Stimulated activated CD4-positive, alpha-beta T cell treated with anti-CD3 and anti-CD28 coated beads, Interleukin-12 subunit alpha, Interleukin-12 subunit beta, amount 100 ng/mL, for 4 hours (primary cell): ENCODE results near the gene LMAN1L.
"Not testable (repeated sequence)": the region's sequence is repeated elsewhere in the genome, so short reads cannot be mapped to it uniquely, and the experiment has no call there.

Source experiments
- DNase-seq: peaks from one replicate; pipeline ENCODE4 v3.0.0-alpha.2; 2020

LMAN1L gene

DNA sequence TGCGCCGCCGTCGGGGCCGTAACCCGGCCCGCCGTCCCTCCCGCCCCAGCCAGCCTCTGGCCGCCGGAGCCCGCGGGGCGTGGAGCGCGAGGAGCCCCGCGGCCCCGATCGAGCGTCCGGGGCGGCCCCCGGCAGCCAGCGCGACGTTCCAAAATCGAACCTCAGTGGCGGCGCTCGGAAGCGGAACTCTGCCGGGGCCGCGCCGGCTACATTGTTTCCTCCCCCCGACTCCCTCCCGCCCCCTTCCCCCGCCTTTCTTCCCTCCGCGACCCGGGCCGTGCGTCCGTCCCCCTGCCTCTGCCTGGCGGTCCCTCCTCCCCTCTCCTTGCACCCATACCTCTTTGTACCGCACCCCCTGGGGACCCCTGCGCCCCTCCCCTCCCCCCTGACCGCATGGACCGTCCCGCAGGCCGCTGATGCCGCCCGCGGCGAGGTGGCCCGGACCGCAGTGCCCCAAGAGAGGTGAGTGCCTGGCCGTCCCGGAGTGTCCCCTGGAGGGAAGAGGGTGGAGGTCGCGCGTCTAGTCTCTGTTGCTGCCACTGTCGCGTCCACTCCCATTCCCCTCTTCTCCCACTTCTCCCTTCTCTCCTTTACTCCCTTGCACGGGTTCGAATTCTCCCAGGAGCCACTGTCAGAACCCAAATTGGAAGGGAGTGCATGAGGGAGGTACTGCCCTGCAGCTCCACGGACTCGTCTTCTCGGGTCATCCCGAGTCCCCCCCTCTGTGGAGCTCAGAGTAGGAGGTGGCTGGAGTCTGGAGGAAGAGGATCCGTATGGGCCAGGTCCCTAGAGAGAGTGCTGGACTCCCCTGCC lies 30.2 kb upstream of the LMAN1L start:
- DNase-seq = peak; percentile 59

DNA sequence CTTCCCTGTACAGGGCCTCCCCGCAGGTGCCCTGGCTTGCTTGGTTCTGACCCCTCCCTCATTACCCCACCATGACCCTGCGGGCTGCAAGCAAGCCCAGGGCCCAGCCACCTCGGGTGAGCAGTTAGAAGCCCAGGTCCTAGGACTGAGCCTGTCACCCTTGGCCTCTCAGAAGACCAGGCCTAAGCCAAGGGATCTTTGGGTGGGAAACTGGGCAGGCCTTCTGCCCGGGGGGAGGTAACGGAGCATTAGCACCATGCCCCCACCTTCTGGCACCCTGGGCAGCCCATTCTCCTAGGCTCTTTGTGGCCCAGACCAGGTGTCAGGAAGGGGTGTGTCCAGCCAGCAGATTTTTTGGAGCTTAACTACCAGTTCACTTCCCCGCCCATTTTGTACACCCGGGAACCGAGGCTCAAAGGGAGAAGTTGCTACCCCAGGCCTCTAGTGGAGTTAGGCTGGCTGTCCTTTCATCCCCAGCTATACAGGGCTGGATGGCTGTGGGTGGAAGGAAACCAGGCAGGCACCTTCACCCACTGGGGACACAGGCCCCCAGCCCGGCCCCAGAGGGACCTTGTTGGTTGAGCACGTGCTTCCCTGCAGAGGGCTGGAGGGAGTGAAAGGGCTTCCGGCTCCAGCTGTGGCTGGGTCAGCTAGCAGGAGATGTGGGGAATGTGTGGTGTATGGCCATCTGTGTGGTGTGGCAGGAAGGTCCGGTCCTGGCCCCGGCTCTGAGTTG lies 29.4 kb upstream of the LMAN1L start:
- DNase-seq = no peak

DNA sequence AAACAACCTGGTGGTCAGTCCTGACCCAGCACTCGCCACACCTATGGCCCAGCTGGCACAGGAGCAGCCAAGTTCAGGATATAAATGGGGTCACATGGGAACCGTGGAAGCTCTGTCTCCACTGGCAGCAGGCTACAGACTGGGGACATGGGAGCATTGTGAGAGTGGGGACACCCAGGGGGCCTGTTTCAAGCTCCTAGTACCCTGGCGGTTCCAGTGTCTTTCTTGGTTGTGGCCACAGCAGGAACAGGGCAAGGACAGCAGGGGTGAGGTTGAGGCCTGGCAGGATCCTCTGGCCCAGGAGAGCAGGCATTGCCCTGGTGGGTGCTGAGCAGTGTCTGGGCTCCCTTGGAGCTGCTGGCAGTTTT lies 28.8 kb upstream of the LMAN1L start:
- DNase-seq = no peak

DNA sequence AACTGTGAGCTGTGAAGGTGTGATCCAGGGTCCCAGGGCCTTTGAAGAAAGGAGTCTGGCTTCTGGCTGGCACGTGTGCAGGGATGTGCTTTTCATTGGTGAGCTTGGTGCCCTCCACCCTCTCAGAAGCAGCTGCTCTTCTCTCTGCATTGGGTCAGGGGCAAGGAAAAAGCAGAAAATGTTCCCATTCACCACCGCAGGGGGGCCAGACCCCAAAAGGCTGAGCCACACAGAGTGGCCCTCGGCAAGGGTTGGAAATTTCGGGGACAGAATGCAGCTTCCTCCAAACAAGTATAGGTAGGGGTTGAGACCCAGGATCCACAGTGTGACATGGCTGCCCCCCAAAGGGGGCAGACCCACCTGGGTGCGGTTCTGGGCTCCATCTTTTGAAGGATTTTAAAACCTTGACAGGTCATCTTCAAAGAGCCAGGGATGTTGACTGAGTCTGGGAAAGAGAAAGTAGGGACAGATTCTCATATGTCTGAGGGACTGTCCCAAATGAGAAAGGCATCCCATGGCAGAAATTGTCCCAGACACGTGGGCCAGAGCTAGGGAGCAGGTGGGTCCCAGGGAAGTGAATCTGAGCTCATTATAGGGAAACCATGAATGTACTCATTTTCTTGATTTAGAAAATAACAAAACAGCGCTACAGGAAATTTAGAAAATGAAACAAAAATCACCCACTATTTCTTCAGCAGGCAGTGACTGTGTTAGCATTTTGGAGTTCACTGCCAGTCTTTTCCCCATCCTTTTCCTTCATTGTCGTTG lies 28.0 kb upstream of the LMAN1L start:
- no peak for DNase-seq

DNA sequence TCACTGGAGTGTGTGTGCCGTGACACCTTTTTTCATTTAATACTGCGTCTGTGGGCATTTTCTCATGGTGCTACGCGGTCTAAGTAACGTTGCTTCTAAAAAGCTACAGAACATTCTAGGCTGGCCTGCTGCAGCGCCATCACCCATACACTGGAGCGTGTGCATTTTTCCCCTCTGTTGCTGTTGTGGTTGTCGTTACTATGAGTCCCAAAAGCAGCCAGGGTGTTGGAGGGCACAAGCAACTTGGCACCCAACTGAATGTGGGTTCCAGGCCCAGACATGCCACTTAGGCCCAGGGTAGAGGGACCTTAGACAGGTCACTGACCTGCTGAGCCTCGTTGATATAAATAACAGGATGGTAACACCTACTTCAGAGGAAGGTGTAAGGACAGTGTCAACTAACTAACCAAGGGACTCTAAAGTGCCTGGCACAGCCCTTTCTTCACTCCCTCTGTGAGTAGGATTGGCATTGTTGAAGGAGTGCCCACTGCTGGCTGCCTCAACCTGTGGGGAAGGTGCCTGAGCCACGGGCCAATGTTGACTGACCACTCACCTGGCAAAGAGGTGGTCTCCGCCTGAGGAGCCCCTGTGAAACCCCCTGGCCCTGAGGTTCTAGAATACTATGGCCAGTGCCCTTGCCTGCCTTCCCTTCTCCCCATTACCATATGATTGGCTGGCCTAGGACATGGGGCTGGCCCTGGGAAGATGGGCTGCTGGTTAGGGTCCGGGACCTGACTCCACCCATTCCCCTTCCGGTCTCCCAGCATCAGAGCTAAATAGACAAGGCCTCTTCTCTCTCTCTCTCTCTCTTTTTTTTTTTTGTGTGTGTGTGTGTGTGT lies 27.2 kb upstream of the LMAN1L start:
- no peak for DNase-seq

DNA sequence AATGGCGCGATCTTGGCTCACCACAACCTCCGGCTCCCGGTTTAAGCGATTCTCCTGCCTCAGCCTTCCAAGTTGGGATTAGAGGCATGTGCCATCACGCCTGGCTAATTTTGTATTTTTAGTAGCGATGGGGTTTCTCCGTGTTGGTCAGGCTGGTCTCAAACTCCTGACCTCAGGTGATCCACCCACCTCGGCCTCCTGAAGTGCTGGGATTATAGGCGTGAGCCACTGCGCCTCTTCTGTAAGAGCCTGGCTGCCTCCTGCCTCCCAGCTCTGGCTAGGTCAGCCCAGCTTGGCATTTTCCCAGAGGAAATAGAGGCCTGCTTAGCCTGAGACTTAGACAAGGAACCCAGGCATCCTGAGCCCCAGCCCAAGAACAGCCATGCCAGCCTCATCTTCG lies 26.6 kb upstream of the LMAN1L start:
- DNase-seq = not testable (repeated sequence)

DNA sequence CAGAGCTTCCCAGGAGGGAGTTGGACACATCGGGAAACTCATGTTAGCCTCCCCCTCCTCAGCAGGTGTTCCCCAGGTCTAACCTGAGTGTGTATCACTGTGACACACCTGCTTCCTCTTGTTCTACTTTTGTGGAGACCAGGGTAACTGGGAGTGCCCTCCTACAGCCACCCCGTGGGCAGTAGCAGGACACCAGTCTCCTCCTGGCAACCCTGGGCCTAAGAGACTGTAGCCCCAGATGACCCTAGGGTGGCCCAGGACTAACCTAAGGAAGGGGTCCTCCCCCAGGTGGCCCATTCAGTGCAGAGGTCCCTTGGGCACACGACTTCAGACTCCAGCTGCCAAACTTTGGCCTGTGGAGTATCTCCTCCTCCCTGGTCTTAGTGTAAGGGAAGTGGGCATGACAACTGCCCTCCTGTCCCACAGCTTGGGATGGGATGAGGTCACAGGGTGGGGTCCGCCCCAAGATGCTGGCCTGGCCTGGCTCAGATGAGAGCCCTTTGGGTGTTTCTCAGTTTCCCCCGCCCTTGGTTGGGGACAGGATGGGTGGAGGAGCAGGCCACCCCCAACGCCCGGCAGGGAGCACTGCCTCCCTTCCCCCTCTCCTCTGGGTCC lies 26.0 kb upstream of the LMAN1L start:
- DNase-seq = no peak

DNA sequence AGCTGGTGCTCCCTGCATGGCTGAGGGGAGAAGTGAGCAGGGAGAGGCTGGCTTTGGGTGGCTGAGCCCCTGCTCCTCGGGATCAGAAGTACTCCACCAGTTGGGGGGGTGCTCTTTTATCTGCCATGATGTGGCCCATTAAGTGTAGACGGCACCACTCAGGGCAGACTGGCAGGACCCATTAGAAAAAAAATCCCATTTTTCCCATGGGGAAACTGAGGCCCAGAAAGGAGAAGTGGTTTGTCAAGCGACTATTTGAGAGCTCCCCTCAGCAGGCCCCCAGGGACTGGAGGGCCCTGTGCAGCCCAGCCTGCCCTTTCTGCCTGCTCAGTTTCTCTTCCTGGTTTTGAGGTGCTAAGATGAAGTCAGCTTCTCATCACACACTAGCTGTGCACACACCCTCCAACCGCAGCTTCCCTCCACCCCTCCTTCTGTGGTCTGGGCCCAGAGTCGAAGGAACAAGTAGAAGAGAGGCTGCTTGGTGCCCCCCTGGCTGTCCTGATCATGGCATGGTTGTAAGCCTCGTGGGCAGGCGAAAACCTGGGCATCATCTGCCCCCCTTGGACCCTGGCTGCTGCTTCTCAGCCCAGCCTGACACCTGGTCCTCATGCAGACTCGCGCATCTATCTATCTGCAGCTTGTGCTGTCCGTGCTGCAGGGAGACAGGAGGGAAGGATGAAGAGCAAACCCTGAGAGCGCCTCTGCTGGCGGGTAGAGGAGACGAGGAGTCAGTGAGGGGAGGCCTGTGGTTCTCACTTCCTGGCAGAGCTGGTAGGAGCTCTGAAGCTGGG lies 25.2 kb upstream of the LMAN1L start:
- peak; percentile 85 for DNase-seq

DNA sequence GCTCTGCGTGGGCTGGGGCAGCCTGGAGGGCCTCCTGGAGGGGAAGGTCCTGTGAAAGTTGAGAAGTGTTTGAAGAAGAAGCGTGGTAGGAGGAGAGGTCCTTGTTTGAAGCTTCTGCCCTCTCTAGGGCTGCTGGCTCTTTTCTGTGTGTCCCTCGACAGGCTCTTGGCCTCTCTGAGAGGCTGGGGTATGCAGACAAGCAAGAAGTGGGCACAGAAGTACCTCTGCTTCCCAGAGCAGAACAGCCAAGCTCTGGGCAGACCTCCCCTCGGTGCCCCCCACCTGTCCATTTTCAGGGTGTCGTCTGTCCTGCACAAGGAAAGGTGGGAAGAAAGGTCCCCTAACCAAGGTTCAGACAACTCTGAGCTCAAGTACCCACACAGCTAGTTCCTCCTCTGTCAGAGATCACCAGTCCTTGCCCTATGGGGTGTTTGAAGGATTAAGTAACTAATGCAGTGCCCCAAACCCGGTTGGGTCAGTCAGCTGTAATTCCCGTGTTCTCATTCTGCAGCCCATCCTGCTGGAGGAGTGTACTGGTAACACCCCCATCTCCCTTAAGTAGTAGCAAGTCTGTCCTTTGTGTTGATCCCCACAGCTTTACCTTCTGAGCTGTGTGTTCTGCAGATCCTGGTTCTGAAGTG lies 24.5 kb upstream of the LMAN1L start:
- DNase-seq = no peak

DNA sequence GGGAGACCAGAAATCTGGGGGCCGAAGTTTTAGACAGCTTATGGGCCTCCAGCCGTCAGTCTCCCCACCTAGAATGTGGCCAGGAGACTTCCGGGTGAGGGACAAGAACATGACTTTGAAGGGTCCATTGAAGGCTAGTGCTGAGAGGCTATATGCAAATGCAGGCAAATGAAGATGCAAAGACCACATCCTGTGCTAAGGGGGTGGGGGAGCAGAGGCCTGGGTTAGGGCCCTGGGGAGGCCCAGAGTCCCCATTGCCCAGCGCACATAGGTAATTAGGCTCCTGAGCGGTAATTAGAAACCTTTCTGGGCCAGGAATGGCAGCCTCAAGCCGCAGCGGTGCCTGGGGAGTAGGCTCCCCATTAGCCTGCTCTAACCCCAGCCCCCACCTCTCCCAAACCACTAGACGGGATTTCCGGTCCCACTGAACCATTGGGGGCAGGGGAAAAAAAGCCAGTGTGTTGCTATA lies 23.9 kb upstream of the LMAN1L start:
- no peak for DNase-seq

DNA sequence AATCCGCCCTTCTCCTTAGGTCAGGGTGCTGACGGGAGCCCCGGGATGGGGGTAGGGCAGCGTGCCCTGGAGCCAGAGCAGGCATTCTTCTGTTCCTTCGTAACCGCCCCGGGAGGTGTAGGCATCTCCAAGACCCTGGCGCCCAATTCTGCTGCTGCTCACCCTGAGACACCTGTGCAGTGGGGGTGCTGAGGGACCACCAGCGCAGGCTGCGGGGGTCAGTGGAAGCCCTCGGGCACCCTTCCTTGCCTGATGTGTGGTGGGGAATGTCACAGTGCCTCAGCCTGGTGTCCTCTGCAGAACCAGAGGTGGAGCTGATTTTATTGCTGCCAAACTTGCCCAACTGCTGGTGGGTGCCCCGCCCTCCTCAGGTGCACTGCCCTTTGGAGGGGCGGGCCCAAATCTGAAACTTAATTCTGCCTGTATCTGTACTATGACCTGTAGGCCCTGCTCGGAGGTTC lies 23.4 kb upstream of the LMAN1L start:
- no peak for DNase-seq

DNA sequence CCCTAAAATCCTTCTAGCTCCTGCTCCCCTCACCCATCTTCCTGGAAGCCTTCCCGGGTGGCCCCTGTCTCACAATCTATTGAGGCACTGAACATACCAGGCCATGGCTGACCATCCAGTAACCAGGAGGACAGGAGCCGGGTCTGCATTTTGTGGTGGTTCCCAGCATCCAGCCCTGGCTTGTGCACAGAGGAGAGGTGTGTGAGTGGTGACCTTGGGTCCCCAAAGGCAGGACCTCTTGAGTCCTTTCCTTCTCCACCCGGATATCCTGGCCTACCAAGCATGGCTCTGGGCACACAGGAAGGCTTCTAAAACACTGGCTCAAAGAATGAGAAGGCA lies 22.9 kb upstream of the LMAN1L start:
- no peak for DNase-seq

DNA sequence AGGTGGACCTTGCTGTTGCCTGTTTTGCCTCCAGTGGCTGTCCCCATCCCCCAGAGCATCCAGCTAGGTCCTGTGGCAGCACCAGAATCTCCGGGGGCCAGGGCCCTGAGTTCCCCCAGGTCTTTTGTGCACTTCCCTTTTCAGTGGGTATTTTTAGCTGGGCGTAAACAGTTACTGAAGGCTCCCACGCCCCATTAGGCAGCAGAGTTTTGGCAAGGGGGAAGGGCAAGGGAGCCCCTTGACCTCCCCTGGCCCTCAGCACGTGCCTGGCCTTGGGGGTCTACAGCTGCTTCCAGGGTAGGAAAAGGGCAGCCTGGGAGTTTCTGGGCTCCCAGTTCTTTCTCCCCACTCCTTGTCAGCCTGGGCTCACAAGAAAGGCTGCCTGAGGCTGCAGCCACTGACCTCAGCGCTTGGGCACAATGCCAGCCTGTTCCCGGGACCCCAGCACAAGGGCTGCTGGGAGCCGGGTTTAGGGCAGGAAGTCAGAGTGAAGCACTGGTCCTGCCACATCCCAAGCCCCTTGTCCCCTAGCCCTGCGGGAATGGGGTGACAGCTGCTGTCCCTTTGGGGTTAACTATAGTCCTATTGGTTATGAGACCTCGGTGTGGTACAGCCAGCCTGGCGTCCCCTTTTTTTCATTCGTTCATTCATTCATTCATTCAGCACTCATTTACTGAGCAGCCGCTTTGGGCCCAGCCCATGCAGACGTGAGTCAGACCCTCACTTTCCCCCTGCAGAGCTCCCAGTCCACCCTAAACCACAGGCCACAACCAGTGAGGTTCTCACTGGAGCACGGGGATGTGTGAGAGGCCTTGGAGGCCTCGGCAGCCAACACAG lies 22.3 kb upstream of the LMAN1L start:
- no peak for DNase-seq

DNA sequence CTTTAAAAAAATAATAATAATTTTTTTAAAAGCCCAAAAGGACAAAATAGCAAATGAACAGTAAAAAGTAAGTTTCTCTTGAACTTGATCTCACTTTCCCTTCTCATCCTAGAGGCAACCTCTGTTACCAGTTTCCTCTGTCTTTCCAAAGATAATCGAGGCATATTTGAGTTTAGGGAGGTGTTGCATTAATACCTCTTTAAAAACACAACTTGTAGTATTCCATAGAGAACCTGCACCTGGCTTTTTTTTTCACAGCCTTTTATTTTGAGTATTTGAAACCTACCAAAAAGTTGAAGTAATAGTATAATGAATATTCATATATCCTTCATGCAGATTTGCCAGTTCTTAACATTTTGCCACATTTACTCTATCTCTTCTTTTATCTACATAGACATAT lies 21.6 kb upstream of the LMAN1L start:
- no peak for DNase-seq

DNA sequence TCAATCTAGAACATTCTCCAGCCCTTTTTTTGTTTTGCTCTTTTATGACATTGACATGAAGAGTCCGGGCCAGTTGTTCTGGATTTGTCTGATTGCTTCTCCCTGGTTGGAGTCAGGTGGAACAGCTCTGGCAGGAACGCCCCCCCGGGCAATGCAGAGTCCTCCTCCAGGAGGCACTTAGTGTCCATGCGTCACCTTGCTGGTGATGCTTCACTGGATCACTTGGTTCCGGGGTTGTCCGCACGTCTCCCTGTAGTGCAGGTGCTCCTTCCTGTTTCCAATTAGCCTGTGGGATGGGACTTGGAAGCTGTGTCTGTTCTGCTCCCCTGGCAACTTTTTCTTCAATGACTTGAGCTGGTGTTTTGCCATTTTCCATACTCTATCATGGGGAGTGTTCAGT lies 21.0 kb upstream of the LMAN1L start:
- no peak for DNase-seq

DNA sequence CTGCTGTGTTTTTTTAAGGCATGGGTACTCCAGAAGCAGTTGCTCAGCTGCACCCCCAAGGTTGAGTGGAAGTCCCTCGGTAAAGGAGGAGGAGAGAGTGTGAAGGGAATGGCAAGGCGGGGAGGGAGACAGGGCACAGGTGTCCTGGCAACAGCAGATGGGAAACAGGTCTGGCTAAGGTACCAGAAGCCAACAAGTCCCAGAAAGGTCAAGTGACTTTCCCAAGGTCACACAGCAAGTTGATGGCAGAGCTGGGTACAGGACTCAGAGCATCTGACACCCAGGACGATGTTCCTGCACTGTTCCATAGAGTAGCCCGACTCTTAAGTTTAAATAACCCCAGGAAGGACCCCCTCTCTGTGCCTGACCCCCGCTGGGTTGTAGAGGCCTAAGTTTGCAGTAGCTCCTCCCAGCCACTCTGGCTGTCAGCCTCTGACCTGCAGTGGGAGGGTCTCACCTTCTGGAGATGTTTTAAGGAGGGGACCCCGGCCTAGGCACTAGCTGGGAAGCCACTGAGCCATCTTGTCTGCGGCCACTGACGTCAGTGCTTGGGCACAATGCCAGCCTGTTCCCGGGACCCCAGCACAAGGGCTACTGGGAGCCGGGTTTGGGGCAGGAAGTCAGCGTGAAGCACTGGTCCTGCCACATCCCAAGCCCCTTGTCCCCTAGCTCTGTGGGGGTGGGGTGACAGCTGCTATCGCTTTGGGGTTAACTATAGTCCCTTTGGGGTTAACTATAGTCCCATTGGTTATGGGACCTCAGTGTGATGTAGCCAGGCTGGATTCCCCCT lies 20.2 kb upstream of the LMAN1L start:
- DNase-seq = no peak

DNA sequence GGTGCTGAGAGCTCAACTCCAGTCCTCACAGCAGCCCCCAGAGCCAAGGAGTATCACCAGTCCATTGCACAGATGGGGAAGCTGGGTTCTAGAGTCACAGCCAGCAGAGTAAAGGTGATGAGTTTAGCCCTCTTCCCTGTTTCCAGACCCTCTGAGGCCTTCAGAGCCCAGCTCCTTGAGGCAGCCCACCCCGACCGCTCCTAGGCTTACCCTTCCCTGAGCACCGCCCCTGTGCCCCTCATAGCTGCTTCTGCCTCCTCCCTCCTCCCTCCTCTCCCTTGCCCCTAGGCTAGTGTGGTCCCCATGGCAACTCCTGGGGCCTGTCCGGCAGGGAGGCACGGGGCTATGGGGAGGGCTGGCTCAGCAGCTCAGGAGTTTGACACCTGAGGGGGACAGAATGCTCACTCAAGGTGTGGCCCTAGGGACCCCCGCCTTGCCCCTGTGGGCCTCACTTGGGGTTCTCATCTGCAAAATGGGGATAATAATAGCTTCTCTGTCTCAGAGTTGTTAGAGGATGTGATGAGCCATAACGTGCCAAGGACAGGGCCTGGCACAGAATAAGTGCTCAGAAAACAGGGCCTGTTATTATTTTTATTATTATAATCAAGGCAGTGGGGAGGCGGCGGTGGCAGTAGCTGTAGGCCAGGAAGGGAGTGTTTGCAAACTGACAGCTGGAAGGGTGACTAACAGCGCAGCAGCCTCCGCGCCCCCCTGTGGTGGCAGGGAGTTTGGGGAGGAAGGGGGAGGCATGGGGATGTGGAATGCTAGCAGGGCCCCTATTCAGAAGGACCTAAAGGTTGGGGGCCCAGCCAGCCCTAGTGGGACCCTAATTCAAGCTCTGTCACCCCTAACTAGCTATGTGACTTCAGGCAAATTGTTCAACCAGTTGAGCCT lies 19.3 kb upstream of the LMAN1L start:
- DNase-seq = peak; percentile 65
